WTC11 (cell line): Measurements from ENCODE around the gene ROPN1L. TPM values are rescaled to one million over a fixed set of nuclear protein-coding genes. Genes with fewer than 3 reads are reported as not detected.

Experiments used
- ATAC-seq: fragments of 200-7000 bp; cut with Tn5 transposase; 2 replicates; pipeline ENCODE4 v1.10.0; 2021; ENCODE audit warnings: mild to moderate bottlenecking, moderate library complexity
- CTCF ChIA-PET: fragments of 300-600 bp; sonication (Branson Sonifier 250); formaldehyde crosslinking; loops from one replicate; lab custom pipeline; 2021; ENCODE audit warnings: antibody characterized with exemption; lab: Charles Lee
- POLR2A ChIA-PET: fragments of 350-600 bp; sonication (Branson Sonifier 250); formaldehyde crosslinking; loops from one replicate; lab custom pipeline; 2021; ENCODE audit warnings: antibody characterized with exemption; lab: Charles Lee
- DNase-seq: peaks from one replicate; pipeline ENCODE4 v3.0.0; 2021; ENCODE audit warnings: low spot score
- H3K27ac Mint-ChIP-seq: 2 replicates; pipeline ENCODE4 v1.8.0; 2021; ENCODE audit warnings: mixed read lengths
- H3K27me3 Mint-ChIP-seq: 2 replicates; pipeline ENCODE4 v1.8.0; 2021; ENCODE audit warnings: low read depth, mild to moderate bottlenecking, moderate library complexity, mixed read lengths
- H3K36me3 Mint-ChIP-seq: 2 replicates; pipeline ENCODE4 v1.8.0; 2021; ENCODE audit warnings: mixed read lengths
- H3K4me1 Mint-ChIP-seq: 2 replicates; pipeline ENCODE4 v1.8.0; 2022; ENCODE audit warnings: mixed read lengths
- H3K4me3 Mint-ChIP-seq: 2 replicates; pipeline ENCODE4 v1.8.0; 2021; ENCODE audit warnings: mild to moderate bottlenecking, moderate library complexity, mixed read lengths
- H3K9me3 Mint-ChIP-seq: 2 replicates; pipeline ENCODE4 v1.8.0; 2021; ENCODE audit warnings: mixed read lengths
- ELF4 ChIP-seq: sonication (generic); formaldehyde crosslinking; IDR thresholded peaks from 2 replicates; pipeline ENCODE4 v1.8.1; 2022; ENCODE audit warnings: low read depth, mild to moderate bottlenecking, moderate library complexity, missing genetic modification reagents
- ETV6 ChIP-seq: sonication (generic); formaldehyde crosslinking; IDR thresholded peaks from 2 replicates; pipeline ENCODE4 v1.8.1; 2022; ENCODE audit warnings: mild to moderate bottlenecking, missing genetic modification reagents
- FOXK1 ChIP-seq: sonication (generic); formaldehyde crosslinking; IDR thresholded peaks from 2 replicates; pipeline ENCODE4 v1.8.0; 2022; ENCODE audit warnings: mild to moderate bottlenecking, moderate library complexity, missing genetic modification reagents
- GABPB1 ChIP-seq: sonication (generic); formaldehyde crosslinking; IDR thresholded peaks from 2 replicates; pipeline ENCODE4 v1.8.1; 2023; ENCODE audit warnings: mild to moderate bottlenecking, missing genetic modification reagents
- GTF2I ChIP-seq: fragments of 250-450 bp; sonication (Bioruptor Pico); conservative IDR thresholded peaks from 2 replicates; pipeline ENCODE4 v1.4.0; 2021; ENCODE audit warnings: mild to moderate bottlenecking
- IRF2 ChIP-seq: sonication (generic); formaldehyde crosslinking; IDR thresholded peaks from 2 replicates; pipeline ENCODE4 v1.8.0; 2022; ENCODE audit warnings: low read depth, missing genetic modification reagents, borderline replicate concordance
- JAZF1 ChIP-seq: fragments of 250-450 bp; sonication (Bioruptor Pico); IDR thresholded peaks from 2 replicates; pipeline ENCODE4 v1.9.0; 2021; ENCODE audit warnings: moderate library complexity, mild to moderate bottlenecking, inconsistent platforms
- JUN ChIP-seq: sonication (generic); formaldehyde crosslinking; IDR thresholded peaks from 2 replicates; pipeline ENCODE4 v1.8.0; 2023; ENCODE audit warnings: mild to moderate bottlenecking, missing genetic modification reagents
- KAT7 ChIP-seq: sonication (generic); formaldehyde crosslinking; IDR thresholded peaks from 2 replicates; pipeline ENCODE4 v1.8.1; 2023; ENCODE audit warnings: missing genetic modification reagents, mild to moderate bottlenecking, borderline replicate concordance
- NR2C2 ChIP-seq: sonication (generic); formaldehyde crosslinking; IDR thresholded peaks from 2 replicates; pipeline ENCODE4 v1.8.0; 2022; ENCODE audit warnings: mild to moderate bottlenecking, missing genetic modification reagents
- PRRX2 ChIP-seq: fragments of 250-450 bp; sonication (Bioruptor Pico); IDR thresholded peaks from 2 replicates; pipeline ENCODE4 v1.8.0; 2021; ENCODE audit warnings: mild to moderate bottlenecking
- TEAD4 ChIP-seq: sonication (generic); formaldehyde crosslinking; IDR thresholded peaks from 2 replicates; pipeline ENCODE4 v1.8.0; 2022; ENCODE audit warnings: mild to moderate bottlenecking, missing genetic modification reagents
- ZMAT4 ChIP-seq: fragments of 250-450 bp; sonication (Bioruptor Pico); IDR thresholded peaks from 2 replicates; pipeline ENCODE4 v1.9.0; 2021; ENCODE audit warnings: mild to moderate bottlenecking
- ZNF219 ChIP-seq: sonication (generic); formaldehyde crosslinking; IDR thresholded peaks from 2 replicates; pipeline ENCODE4 v1.8.0; 2023; ENCODE audit warnings: missing genetic modification reagents, mild to moderate bottlenecking, borderline replicate concordance
- ZNF232 ChIP-seq: sonication (generic); formaldehyde crosslinking; IDR thresholded peaks from 2 replicates; pipeline ENCODE4 v1.8.0; 2022; ENCODE audit warnings: mild to moderate bottlenecking, missing genetic modification reagents
- ZNF263 ChIP-seq: sonication (generic); formaldehyde crosslinking; IDR thresholded peaks from 2 replicates; pipeline ENCODE4 v1.8.1; 2022; ENCODE audit warnings: low read depth, mild to moderate bottlenecking, moderate library complexity, missing genetic modification reagents
- ZNF317 ChIP-seq: sonication (generic); formaldehyde crosslinking; IDR thresholded peaks from 2 replicates; pipeline ENCODE4 v1.8.1; 2023; ENCODE audit warnings: low read depth, mild to moderate bottlenecking, moderate library complexity, missing genetic modification reagents, borderline replicate concordance
- ZNF416 ChIP-seq: fragments of 250-450 bp; sonication (Bioruptor Pico); IDR thresholded peaks from 2 replicates; pipeline ENCODE4 v1.9.0; 2021; ENCODE audit warnings: mild to moderate bottlenecking, inconsistent platforms
- ZNF423 ChIP-seq: fragments of 250-450 bp; sonication (Bioruptor Pico); IDR thresholded peaks from 2 replicates; pipeline ENCODE4 v2.1.2; 2022; ENCODE audit warnings: mild to moderate bottlenecking, moderate library complexity
- total RNA-seq: library from RNA; stranded (reverse); gene quantifications from 3 replicates; pipeline ENCODE4 v1.2.3, GENCODE V29; 2021
- TF ChIP-seq, protein P1 (sequence below): sonication (generic); formaldehyde crosslinking; IDR thresholded peaks from 2 replicates; pipeline ENCODE4 v1.8.0; 2022; ENCODE audit warnings: mild to moderate bottlenecking, missing genetic modification reagents
- TF ChIP-seq, protein P2 (sequence below): sonication (generic); formaldehyde crosslinking; IDR thresholded peaks from 2 replicates; pipeline ENCODE4 v1.8.0; 2023; ENCODE audit warnings: missing genetic modification reagents
- TF ChIP-seq, protein P3 (sequence below): fragments of 250-450 bp; sonication (Bioruptor Pico); IDR thresholded peaks from 2 replicates; pipeline ENCODE4 v1.9.0; 2021; ENCODE audit warnings: moderate library complexity, mild to moderate bottlenecking, inconsistent platforms, borderline replicate concordance
- TF ChIP-seq, protein P4 (sequence below): fragments of 250-450 bp; sonication (Bioruptor Pico); IDR thresholded peaks from 2 replicates; pipeline ENCODE4 v2.1.2; 2022; ENCODE audit warnings: mild to moderate bottlenecking, moderate library complexity
- TF ChIP-seq, protein P5 (sequence below): sonication (generic); formaldehyde crosslinking; IDR thresholded peaks from 2 replicates; pipeline ENCODE4 v1.8.1; 2022; ENCODE audit warnings: low read depth, missing genetic modification reagents, borderline replicate concordance
- TF ChIP-seq, protein P6 (sequence below): sonication (generic); formaldehyde crosslinking; IDR thresholded peaks from 2 replicates; pipeline ENCODE4 v1.8.1; 2023; ENCODE audit warnings: mild to moderate bottlenecking, missing genetic modification reagents
- TF ChIP-seq, protein P7 (sequence below): sonication (generic); formaldehyde crosslinking; IDR thresholded peaks from 2 replicates; pipeline ENCODE4 v1.8.1; 2023; ENCODE audit warnings: mild to moderate bottlenecking, moderate library complexity, missing genetic modification reagents

ROPN1L gene
- total RNA-seq, 1 experiment from 2014 or later, result not detected

- no peaks in the 10 kb centered on the region for H3K27me3 Mint-ChIP-seq
- CTCF ChIA-PET, result interaction anchor here (2.1 kb wide), 1 partner anchor 38 kb away, joined by 6 read pairs; no protein-coding TSS in a partner anchor
Measured at GRCh38 chr5:10460252-10460906, 18.7 kb downstream of the ROPN1L start.

GRCh38 chr5:10461041-10461440, 19.4 kb downstream of the ROPN1L start:
- Mint-ChIP-seq H3K36me3 (no peaks in the 10 kb centered on the region), H3K4me3 (no peak overlapping the region), H3K27me3 (no peaks in the 10 kb centered on the region), H3K27ac (no peak overlapping the region; the same call in 1 of the 2 replicates), H3K4me1 (peaks cover 18% of the 10 kb centered on the region), H3K9me3 (no peaks in the 10 kb centered on the region)
- ChIA-PET CTCF (interaction anchor here (1.1 to 2.2 kb wide), 3 partner anchors 38 to 166 kb away, joined by 3 to 16 read pairs (median 6); no protein-coding TSS in a partner anchor), POLR2A (no interaction called here)
- ATAC-seq, result no peak
- TF ChIP-seq TEAD4 (CRISPR knock-in tag) (no peak), PRRX2 (CRISPR knock-in tag) (no peak), NR2C2 (CRISPR knock-in tag) (no peak), IRF2 (CRISPR knock-in tag) (no peak), JUN (CRISPR knock-in tag) (no peak), ETV6 (CRISPR knock-in tag) (no peak), JAZF1 (CRISPR knock-in tag) (no peak), GTF2I (CRISPR knock-in tag) (no peak), ZMAT4 (CRISPR knock-in tag) (no peak), GABPB1 (CRISPR knock-in tag) (no peak), KAT7 (CRISPR knock-in tag) (no peak)
- TF ChIP-seq, protein P1, sequence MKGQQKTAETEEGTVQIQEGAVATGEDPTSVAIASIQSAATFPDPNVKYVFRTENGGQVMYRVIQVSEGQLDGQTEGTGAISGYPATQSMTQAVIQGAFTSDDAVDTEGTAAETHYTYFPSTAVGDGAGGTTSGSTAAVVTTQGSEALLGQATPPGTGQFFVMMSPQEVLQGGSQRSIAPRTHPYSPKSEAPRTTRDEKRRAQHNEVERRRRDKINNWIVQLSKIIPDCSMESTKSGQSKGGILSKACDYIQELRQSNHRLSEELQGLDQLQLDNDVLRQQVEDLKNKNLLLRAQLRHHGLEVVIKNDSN, result no peak
- TF ChIP-seq, protein P2, sequence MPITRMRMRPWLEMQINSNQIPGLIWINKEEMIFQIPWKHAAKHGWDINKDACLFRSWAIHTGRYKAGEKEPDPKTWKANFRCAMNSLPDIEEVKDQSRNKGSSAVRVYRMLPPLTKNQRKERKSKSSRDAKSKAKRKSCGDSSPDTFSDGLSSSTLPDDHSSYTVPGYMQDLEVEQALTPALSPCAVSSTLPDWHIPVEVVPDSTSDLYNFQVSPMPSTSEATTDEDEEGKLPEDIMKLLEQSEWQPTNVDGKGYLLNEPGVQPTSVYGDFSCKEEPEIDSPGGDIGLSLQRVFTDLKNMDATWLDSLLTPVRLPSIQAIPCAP (CRISPR knock-in tag), result no peak
- TF ChIP-seq, protein P3, sequence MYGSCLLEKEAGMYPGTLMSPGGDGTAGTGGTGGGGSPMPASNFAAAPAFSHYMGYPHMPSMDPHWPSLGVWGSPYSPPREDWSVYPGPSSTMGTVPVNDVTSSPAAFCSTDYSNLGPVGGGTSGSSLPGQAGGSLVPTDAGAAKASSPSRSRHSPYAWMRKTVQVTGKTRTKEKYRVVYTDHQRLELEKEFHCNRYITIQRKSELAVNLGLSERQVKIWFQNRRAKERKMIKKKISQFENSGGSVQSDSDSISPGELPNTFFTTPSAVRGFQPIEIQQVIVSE (CRISPR knock-in tag), result no peak
- DNase-seq, result no peak

More at GRCh38 chr5:10460252-10460906, 18.7 kb downstream of the ROPN1L start:
- Mint-ChIP-seq H3K4me3 (no peak overlapping the region), H3K27ac (no peak overlapping the region), H3K36me3 (no peaks in the 10 kb centered on the region), H3K4me1 (peaks cover 25% of the 10 kb centered on the region), H3K9me3 (no peaks in the 10 kb centered on the region)
- no peak for DNase-seq
- no peak for ATAC-seq
- POLR2A ChIA-PET, result no interaction called here
- TF ChIP-seq, protein P4, sequence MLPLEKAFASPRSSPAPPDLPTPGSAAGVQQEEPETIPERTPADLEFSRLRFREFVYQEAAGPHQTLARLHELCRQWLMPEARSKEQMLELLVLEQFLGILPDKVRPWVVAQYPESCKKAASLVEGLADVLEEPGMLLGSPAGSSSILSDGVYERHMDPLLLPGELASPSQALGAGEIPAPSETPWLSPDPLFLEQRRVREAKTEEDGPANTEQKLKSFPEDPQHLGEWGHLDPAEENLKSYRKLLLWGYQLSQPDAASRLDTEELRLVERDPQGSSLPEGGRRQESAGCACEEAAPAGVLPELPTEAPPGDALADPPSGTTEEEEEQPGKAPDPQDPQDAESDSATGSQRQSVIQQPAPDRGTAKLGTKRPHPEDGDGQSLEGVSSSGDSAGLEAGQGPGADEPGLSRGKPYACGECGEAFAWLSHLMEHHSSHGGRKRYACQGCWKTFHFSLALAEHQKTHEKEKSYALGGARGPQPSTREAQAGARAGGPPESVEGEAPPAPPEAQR (CRISPR knock-in tag), result no peak
- TF ChIP-seq ZNF416 (no peak), GABPB1 (CRISPR knock-in tag) (no peak), ELF4 (CRISPR knock-in tag) (no peak), ZNF317 (CRISPR knock-in tag) (no peak), ZNF219 (CRISPR knock-in tag) (no peak), ZNF263 (CRISPR knock-in tag) (no peak), FOXK1 (no peak), ZNF423 (CRISPR knock-in tag) (no peak), ZNF232 (CRISPR knock-in tag) (no peak)
- TF ChIP-seq, protein P5, sequence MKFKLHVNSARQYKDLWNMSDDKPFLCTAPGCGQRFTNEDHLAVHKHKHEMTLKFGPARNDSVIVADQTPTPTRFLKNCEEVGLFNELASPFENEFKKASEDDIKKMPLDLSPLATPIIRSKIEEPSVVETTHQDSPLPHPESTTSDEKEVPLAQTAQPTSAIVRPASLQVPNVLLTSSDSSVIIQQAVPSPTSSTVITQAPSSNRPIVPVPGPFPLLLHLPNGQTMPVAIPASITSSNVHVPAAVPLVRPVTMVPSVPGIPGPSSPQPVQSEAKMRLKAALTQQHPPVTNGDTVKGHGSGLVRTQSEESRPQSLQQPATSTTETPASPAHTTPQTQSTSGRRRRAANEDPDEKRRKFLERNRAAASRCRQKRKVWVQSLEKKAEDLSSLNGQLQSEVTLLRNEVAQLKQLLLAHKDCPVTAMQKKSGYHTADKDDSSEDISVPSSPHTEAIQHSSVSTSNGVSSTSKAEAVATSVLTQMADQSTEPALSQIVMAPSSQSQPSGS, result no peak
- TF ChIP-seq, protein P6, sequence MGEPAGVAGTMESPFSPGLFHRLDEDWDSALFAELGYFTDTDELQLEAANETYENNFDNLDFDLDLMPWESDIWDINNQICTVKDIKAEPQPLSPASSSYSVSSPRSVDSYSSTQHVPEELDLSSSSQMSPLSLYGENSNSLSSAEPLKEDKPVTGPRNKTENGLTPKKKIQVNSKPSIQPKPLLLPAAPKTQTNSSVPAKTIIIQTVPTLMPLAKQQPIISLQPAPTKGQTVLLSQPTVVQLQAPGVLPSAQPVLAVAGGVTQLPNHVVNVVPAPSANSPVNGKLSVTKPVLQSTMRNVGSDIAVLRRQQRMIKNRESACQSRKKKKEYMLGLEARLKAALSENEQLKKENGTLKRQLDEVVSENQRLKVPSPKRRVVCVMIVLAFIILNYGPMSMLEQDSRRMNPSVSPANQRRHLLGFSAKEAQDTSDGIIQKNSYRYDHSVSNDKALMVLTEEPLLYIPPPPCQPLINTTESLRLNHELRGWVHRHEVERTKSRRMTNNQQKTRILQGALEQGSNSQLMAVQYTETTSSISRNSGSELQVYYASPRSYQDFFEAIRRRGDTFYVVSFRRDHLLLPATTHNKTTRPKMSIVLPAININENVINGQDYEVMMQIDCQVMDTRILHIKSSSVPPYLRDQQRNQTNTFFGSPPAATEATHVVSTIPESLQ (CRISPR knock-in tag), result no peak
- TF ChIP-seq, protein P7, sequence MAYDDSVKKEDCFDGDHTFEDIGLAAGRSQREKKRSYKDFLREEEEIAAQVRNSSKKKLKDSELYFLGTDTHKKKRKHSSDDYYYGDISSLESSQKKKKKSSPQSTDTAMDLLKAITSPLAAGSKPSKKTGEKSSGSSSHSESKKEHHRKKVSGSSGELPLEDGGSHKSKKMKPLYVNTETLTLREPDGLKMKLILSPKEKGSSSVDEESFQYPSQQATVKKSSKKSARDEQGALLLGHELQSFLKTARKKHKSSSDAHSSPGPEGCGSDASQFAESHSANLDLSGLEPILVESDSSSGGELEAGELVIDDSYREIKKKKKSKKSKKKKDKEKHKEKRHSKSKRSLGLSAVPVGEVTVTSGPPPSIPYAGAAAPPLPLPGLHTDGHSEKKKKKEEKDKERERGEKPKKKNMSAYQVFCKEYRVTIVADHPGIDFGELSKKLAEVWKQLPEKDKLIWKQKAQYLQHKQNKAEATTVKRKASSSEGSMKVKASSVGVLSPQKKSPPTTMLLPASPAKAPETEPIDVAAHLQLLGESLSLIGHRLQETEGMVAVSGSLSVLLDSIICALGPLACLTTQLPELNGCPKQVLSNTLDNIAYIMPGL (CRISPR knock-in tag), result no peak
- TF ChIP-seq, all 79 proteins: peak for 0
